DND-41 (cell line): ENCODE data around the gene RSBN1.

Source experiments
- ATAC-seq: fragments of 200-7000 bp; cut with Tn5 transposase; 3 replicates; pipeline ENCODE4 v1.9.1; 2021; ENCODE audit warnings: low read depth; ENCODE audit not compliant: insufficient read depth
- DNase-seq: peaks from one replicate; pipeline ENCODE4 v3.0.0-alpha.2; 2020
- H2AFZ ChIP-seq: 2 replicates; pipeline ENCODE4 v1.6.0; 2012; ENCODE audit warnings: low read depth, low read length
- H3K27ac ChIP-seq: 2 replicates; pipeline ENCODE4 v1.5.1; 2012; ENCODE audit warnings: low read length, inconsistent platforms
- H3K27me3 ChIP-seq: fragments of 200-600 bp; sonication (generic); 2 replicates; pipeline ENCODE4 v1.6.0; 2012; ENCODE audit warnings: low read length, mild to moderate bottlenecking, inconsistent platforms; ENCODE audit not compliant: insufficient read depth, poor library complexity
- H3K36me3 ChIP-seq: 2 replicates; pipeline ENCODE4 v1.5.1; 2012; ENCODE audit warnings: low read length, inconsistent platforms; ENCODE audit not compliant: insufficient read depth
- H3K4me1 ChIP-seq: 2 replicates; pipeline ENCODE4 v1.5.1; 2012; ENCODE audit warnings: mild to moderate bottlenecking, low read length; ENCODE audit not compliant: insufficient read depth
- H3K4me2 ChIP-seq: 2 replicates; pipeline ENCODE4 v1.6.0; 2012; ENCODE audit warnings: mild to moderate bottlenecking, moderate library complexity, low read length, inconsistent platforms; ENCODE audit not compliant: insufficient read depth
- H3K4me3 ChIP-seq, 2 experiments: fragments of 200-600 bp in 1 of 2; shearing (Covaris generic) in 1 of 2; 2 replicates each; pipeline ENCODE4 v1.5.1; 2012 to 2016; ENCODE audit warnings: inconsistent platforms in 2 of 2, low read length in 2 of 2, mild to moderate bottlenecking in 2 of 2, low read depth in 1 of 2, moderate library complexity in 1 of 2
- H3K79me2 ChIP-seq: 2 replicates; pipeline ENCODE4 v1.6.0; 2012; ENCODE audit warnings: low read length, inconsistent platforms; ENCODE audit not compliant: insufficient read depth
- H3K9ac ChIP-seq: 2 replicates; pipeline ENCODE4 v1.6.0; 2012; ENCODE audit warnings: low read depth, mild to moderate bottlenecking, inconsistent platforms, low read length, moderate library complexity
- H3K9me3 ChIP-seq: 2 replicates; pipeline ENCODE4 v1.5.1; 2012; ENCODE audit warnings: low read length, moderate library complexity, mild to moderate bottlenecking, inconsistent platforms; ENCODE audit not compliant: insufficient read depth, severe bottlenecking
- H4K20me1 ChIP-seq: 2 replicates; pipeline ENCODE4 v1.6.0; 2012; ENCODE audit warnings: low read length; ENCODE audit not compliant: insufficient read depth
- EZH2 ChIP-seq: IDR thresholded peaks from 3 replicates; pipeline ENCODE4 v1.6.1; 2012; ENCODE audit warnings: borderline replicate concordance, low read depth, mild to moderate bottlenecking, moderate library complexity, low read length, inconsistent platforms; ENCODE audit not compliant: severe bottlenecking
- TF ChIP-seq, protein P1 (sequence below): IDR thresholded peaks from 2 replicates; pipeline ENCODE4 v1.5.1; 2012; ENCODE audit warnings: borderline replicate concordance, low read length, moderate library complexity, mild to moderate bottlenecking; ENCODE audit not compliant: poor library complexity, severe bottlenecking; ENCODE audit errors: extremely low read depth

The RSBN1 gene

GRCh38 chr1:113859478-113860175 is 47.4 kb upstream of the RSBN1 start:
- Histone ChIP-seq H3K4me1 (no peaks in the 10 kb centered on the region), H3K27ac (no peak overlapping the region), H3K9ac (no peak overlapping the region), H4K20me1 (no peaks in the 10 kb centered on the region), H3K79me2 (peaks cover 6% of the 10 kb centered on the region; the same call in 1 of the 2 replicates), H3K36me3 (peaks cover 48% of the 10 kb centered on the region), H3K4me2 (no peak overlapping the region), H2AFZ (no peak overlapping the region), H3K27me3 (no peaks in the 10 kb centered on the region), H3K4me3 (no peak overlapping the region), H3K9me3 (no peaks in the 10 kb centered on the region)
- ATAC-seq (no peak), DNase-seq (no peak)
- no peak for TF ChIP-seq EZH2
- TF ChIP-seq, protein P1, sequence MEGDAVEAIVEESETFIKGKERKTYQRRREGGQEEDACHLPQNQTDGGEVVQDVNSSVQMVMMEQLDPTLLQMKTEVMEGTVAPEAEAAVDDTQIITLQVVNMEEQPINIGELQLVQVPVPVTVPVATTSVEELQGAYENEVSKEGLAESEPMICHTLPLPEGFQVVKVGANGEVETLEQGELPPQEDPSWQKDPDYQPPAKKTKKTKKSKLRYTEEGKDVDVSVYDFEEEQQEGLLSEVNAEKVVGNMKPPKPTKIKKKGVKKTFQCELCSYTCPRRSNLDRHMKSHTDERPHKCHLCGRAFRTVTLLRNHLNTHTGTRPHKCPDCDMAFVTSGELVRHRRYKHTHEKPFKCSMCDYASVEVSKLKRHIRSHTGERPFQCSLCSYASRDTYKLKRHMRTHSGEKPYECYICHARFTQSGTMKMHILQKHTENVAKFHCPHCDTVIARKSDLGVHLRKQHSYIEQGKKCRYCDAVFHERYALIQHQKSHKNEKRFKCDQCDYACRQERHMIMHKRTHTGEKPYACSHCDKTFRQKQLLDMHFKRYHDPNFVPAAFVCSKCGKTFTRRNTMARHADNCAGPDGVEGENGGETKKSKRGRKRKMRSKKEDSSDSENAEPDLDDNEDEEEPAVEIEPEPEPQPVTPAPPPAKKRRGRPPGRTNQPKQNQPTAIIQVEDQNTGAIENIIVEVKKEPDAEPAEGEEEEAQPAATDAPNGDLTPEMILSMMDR: no peak

DNA sequence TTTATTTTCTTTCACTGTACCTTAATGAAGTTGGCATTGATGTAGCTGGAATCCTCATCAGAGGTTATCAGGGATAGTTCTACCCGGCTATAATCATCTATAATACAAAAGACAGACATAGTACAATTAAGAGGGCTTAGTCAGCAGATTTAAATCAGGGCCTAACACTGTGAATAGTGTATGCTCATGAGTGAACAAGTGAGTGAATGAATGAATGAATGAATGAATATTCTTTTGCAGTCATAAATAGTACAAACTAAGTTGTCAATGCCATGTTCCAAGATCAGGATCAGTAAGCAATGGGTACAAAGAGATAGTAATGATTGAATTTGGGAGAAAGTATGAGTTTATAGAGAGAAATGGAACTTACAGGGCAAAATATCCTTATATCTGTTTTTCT is 46.7 kb upstream of the RSBN1 start:
- TF ChIP-seq, protein P1: no peak
- no peak for TF ChIP-seq EZH2
- no peak overlapping the region for H3K9ac ChIP-seq
- DNase-seq (no peak), ATAC-seq (no peak)
- H3K79me2 ChIP-seq: peaks cover 6% of the 10 kb centered on the region; the same call in 1 of the 2 replicates
- H3K36me3 ChIP-seq: peaks cover 53% of the 10 kb centered on the region
- no peaks in the 10 kb centered on the region for H4K20me1 ChIP-seq
- H2AFZ ChIP-seq: no peak overlapping the region
- H3K4me1 ChIP-seq: no peaks in the 10 kb centered on the region
- no peak overlapping the region for H3K4me3 ChIP-seq
- H3K9me3 ChIP-seq: no peaks in the 10 kb centered on the region
- no peak overlapping the region for H3K4me2 ChIP-seq
- H3K27ac ChIP-seq: no peak overlapping the region
- H3K27me3 ChIP-seq: no peaks in the 10 kb centered on the region

DNA sequence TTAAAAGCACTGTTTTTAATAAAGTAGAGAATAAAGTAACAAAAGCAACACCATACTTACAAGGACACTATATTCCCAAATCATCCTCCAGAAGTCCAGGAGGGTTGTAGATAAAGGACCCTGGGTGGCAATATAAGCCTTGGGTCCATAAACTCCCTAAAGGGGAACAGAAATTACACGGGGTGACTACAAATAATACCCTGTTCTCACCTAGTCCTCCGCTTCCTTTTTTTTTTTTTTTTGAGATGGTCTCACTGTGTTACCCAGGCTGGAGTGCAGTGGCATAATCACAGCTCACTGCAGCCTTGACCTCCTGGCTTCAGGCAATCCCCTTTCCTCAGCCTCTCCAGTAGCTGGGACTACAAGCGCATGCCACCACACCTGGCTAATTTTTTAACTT is 46.1 kb upstream of the RSBN1 start:
- Histone ChIP-seq H2AFZ (no peak overlapping the region), H3K4me3 (no peak overlapping the region), H3K79me2 (peaks cover 6% of the 10 kb centered on the region; the same call in 1 of the 2 replicates), H3K27ac (no peak overlapping the region), H4K20me1 (no peaks in the 10 kb centered on the region), H3K9ac (no peak overlapping the region), H3K4me2 (no peak overlapping the region), H3K9me3 (no peaks in the 10 kb centered on the region), H3K4me1 (no peaks in the 10 kb centered on the region), H3K36me3 (peaks cover 52% of the 10 kb centered on the region), H3K27me3 (no peaks in the 10 kb centered on the region)
- no peak for DNase-seq
- ATAC-seq: no peak
- TF ChIP-seq, protein P1: no peak
- TF ChIP-seq EZH2: no peak
